ENCODE results near the gene HIC1. TPM values are rescaled to one million over a fixed set of nuclear protein-coding genes. Genes with fewer than 3 reads are reported as not detected.

The HIC1 gene
- total RNA-seq, 1 donor from 2014 or later = 9.3 TPM

DNA sequence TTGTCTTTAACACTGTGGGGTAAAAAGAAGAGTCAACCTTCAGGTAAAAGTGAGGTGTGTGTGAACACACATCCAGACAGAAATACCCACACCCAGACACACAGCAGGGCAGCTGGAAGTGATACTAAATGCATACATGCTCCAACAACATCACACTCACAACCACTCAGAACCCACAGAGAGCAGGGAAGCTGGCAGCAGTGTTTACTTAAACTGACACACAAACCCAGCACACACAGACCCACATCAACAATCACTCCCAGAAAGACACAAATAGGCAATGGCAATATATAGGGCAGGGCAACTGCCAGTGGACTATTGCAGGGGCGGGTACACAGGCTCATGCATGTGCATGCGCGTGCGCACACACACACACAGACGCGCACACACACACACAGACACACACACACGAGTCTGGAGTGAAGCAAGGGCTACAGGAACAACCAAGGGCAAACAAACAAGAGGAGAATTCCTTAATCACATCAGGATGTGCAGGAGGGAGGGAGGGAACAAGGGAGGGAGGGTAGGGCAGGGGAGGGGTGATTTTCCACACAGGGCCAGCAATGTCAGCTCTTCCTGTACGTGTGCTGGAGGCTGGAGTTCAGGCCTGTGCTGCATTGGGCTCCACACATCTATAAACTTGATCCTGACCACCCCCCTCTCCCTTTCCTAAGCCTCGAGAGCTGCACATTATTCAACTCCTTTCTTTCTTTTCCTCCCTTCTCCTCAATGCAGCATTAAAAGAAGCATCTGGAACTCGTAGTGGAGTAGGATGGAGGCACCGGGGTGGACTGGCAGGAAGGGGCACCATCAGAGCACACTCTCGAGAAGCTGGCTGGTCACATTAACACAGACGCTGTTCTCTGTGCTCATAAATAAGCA lies 30.1 kb downstream of the HIC1 start:
- intact Hi-C loops (cut with micrococcal nuclease) = loop anchor here (5.0 kb wide), 1 partner anchor 37 kb away; no protein-coding TSS in a partner anchor

DNA sequence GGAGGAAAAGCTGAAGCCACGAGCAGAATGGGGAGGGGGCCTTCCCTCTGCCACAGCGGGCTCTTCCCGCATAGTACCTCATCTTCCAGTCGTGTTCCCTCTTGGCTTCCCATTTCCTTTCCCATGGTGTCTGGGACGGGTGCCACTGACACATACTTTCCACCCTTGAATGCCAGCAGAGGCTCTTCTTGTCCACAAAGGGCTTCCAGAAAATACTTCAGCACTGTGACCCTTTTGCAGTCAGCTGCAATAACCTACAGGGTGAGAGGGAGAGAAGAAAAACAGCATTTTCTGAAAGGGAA lies 30.7 kb downstream of the HIC1 start:
- H3K4me3 Mint-ChIP-seq = peak overlapping the region; percentile 24
- no peaks in the 10 kb centered on the region for H3K27me3 Mint-ChIP-seq
- intact Hi-C loops (cut with micrococcal nuclease) = loop anchor here (5.0 kb wide), 1 partner anchor 37 kb away; no protein-coding TSS in a partner anchor
- ChIA-PET CTCF (interaction anchor here (7.3 kb wide), 1 partner anchor 29 kb away, joined by 98 read pairs; the partner anchor contains the start of gene HIC1), POLR2A (interaction anchor here (1.3 to 16.3 kb wide), 2 partner anchors 19 to 130 kb away, joined by 5 to 449 read pairs; partner anchors contain the start of gene HIC1)
- no peaks in the 10 kb centered on the region for H3K9me3 Mint-ChIP-seq
- TF ChIP-seq CTCF (IDR thresholded peaks at IDR 0.05) = no peak
- H3K27ac Mint-ChIP-seq = peak overlapping the region; percentile 18
- no peak for DNase-seq
- ATAC-seq (ENCODE audit: low read depth) = no peak
- peaks cover 68% of the 10 kb centered on the region for H3K4me1 Mint-ChIP-seq
- peaks cover 28% of the 10 kb centered on the region for H3K36me3 Mint-ChIP-seq (ENCODE audit: low read depth)

More for the DNA sequence above, 30.1 kb downstream of the HIC1 start:
- Mint-ChIP-seq H3K27me3 (no peaks in the 10 kb centered on the region), H3K9me3 (no peaks in the 10 kb centered on the region), H3K36me3 (ENCODE audit: low read depth) (peaks cover 30% of the 10 kb centered on the region), H3K27ac (no peak overlapping the region), H3K4me1 (peaks cover 62% of the 10 kb centered on the region), H3K4me3 (no peak overlapping the region)
- POLR2A ChIA-PET = interaction anchor here (1.3 to 16.3 kb wide), 2 partner anchors 19 to 131 kb away, joined by 5 to 449 read pairs; partner anchors contain the start of gene HIC1
- CTCF ChIA-PET = interaction anchor here (1.6 to 7.3 kb wide), 2 partner anchors 27 to 28 kb away, joined by 10 to 98 read pairs; partner anchors contain the start of gene HIC1
- TF ChIP-seq CTCF (IDR thresholded peaks at IDR 0.05) = no peak
- no peak for DNase-seq
- ATAC-seq (ENCODE audit: low read depth) = no peak

DNA sequence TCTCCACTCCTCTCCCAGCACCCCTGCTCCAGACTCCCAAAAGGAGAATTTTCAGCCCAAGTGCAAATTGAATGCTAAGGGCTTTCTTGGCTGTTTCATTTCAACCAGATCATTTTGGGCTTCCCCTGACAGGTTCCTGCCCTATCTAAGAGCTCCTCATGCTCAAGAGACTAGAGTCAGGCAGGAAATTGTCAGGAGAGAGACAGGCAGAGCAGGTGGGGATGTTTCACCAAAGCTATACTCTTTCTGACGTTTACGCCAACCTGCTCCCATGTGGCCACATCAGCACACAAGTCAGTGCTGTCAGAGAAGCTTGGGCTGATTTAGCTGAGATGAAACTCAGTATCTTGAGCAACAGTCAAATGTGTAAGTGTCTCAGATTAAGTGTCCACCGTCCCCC lies 31.4 kb downstream of the HIC1 start:
- DNase-seq (no peak), ATAC-seq (ENCODE audit: low read depth) (no peak)
- POLR2A ChIA-PET = interaction anchor here (0.9 to 16.3 kb wide), 5 partner anchors 20 to 893 kb away, joined by 3 to 449 read pairs (median 5); partner anchors contain the start of genes HIC1 and INPP5K
- Mint-ChIP-seq H3K9me3 (no peaks in the 10 kb centered on the region), H3K4me3 (peak overlapping the region; percentile 60), H3K27me3 (no peaks in the 10 kb centered on the region), H3K36me3 (ENCODE audit: low read depth) (peaks cover 21% of the 10 kb centered on the region), H3K27ac (peak overlapping the region; percentile 72), H3K4me1 (peaks cover 74% of the 10 kb centered on the region)
- no peak for TF ChIP-seq CTCF (IDR thresholded peaks at IDR 0.05)
- intact Hi-C loops (cut with micrococcal nuclease) = loop anchor here (5.0 kb wide), 1 partner anchor 36 kb away; no protein-coding TSS in a partner anchor
- CTCF ChIA-PET = interaction anchor here (1.0 to 7.3 kb wide), 3 partner anchors 30 to 158 kb away, joined by 3 to 98 read pairs (median 4); partner anchors contain the start of gene HIC1

DNA sequence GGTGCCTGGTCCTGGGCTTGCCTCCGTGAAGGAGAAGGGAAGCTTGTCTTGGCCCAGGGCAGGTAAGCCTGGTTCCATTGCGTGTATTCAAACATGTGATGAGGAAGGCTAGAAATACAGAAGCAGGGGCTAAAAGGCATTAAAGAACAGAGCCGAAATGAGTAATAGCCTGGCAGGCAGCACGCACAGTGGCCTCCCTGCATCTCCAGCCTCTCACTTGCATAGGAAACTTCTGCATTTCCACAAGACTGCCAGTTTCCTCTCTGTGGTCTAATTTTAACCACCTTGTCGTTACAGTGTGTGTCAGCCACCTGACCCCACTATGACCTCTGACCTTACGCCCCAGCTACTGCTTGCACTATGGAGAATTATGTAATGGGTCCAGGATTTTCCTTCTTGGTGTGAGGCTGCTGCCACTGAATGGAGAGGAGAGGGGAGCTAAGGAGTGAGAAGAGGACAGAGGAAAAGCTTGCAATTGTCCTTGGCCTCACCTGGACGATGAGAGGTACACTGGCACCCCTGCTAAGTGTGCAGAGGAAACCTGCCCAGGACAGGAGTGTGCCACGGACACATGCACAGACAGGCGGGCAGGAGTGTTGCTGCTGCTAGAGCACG lies 32.8 kb downstream of the HIC1 start:
- intact Hi-C loops (cut with micrococcal nuclease) = loop anchor here (1.0 to 5.0 kb wide), 7 partner anchors 17 to 371 kb away; partner anchors contain the start of gene MNT
- ATAC-seq (ENCODE audit: low read depth) (peak; percentile 63), DNase-seq (peak; percentile 48)
- Mint-ChIP-seq H3K4me3 (peak overlapping the region; percentile 60), H3K4me1 (peaks cover 80% of the 10 kb centered on the region), H3K27ac (peak overlapping the region; percentile 72), H3K27me3 (no peaks in the 10 kb centered on the region), H3K9me3 (no peaks in the 10 kb centered on the region), H3K36me3 (ENCODE audit: low read depth) (peaks cover 15% of the 10 kb centered on the region)
- ChIA-PET POLR2A (interaction anchor here (0.6 to 16.3 kb wide), 12 partner anchors 14 to 481 kb away, joined by 3 to 449 read pairs (median 4); partner anchors contain the start of gene HIC1), CTCF (interaction anchor here (0.6 to 7.3 kb wide), 4 partner anchors 17 to 81 kb away, joined by 3 to 98 read pairs (median 4); partner anchors contain the start of gene HIC1)
- no peak for TF ChIP-seq CTCF (IDR thresholded peaks at IDR 0.05)

All from activated B cell treated with CpG ODN at 0.5 μM for 24 hours (primary cell).